Suprapubic skin (tissue), 4 donors: ENCODE results near the gene CLCN2. TPM values are rescaled to one million over a fixed set of nuclear protein-coding genes. Genes with fewer than 3 reads are reported as not detected.

Experiments used
- DNase-seq, 2 donors: peaks; one replicate each; pipeline ENCODE4 v3.0.0-alpha.2; 2019; ENCODE audit warnings: low spot score in 2 of 2
- H3K27ac ChIP-seq: fragments of 200-600 bp; sonication (generic); one replicate; pipeline ENCODE4 v1.5.1; 2019
- H3K27me3 ChIP-seq: fragments of 200-600 bp; sonication (generic); one replicate; pipeline ENCODE4 v1.5.1; 2019
- H3K36me3 ChIP-seq: fragments of 200-600 bp; sonication (generic); one replicate; pipeline ENCODE4 v1.5.1; 2019
- H3K4me1 ChIP-seq: fragments of 200-600 bp; sonication (generic); one replicate; pipeline ENCODE4 v1.5.1; 2019
- H3K4me3 ChIP-seq: fragments of 200-600 bp; sonication (generic); one replicate; pipeline ENCODE4 v1.5.1; 2019; ENCODE audit warnings: mild to moderate bottlenecking
- H3K9me3 ChIP-seq: fragments of 200-600 bp; sonication (generic); one replicate; pipeline ENCODE4 v1.5.1; 2019
- CTCF ChIP-seq, 2 donors: fragments of 200-600 bp in 1 of 2; fragments of 450-650 bp in 1 of 2; sonication (generic) in 1 of 2; IDR thresholded peaks; one replicate each; pipeline ENCODE4 v1.5.1; 2016 to 2019; ENCODE audit warnings: antibody characterized with exemption in 2 of 2, mild to moderate bottlenecking in 1 of 2, moderate library complexity in 1 of 2
- EP300 ChIP-seq: sonication (generic); formaldehyde crosslinking; IDR thresholded peaks from one replicate; pipeline ENCODE4 v1.6.1; 2017; ENCODE audit warnings: antibody characterized with exemption
- POLR2A ChIP-seq, 2 donors: fragments of 450-650 bp; IDR thresholded peaks; one replicate each; pipeline ENCODE4 v1.6.1; 2017; ENCODE audit warnings: antibody characterized with exemption in 2 of 2, mild to moderate bottlenecking in 2 of 2, moderate library complexity in 2 of 2
- POLR2AphosphoS5 ChIP-seq, 3 donors: sonication (generic); formaldehyde crosslinking; IDR thresholded peaks; one replicate each; pipeline ENCODE4 v1.6.1; 2017; ENCODE audit warnings: antibody characterized with exemption in 3 of 3
- WGBS: methylation state at CpG from one replicate; pipeline ENCODE4 v1.1.5; 2018; 5-methylcytosine and 5-hydroxymethylcytosine counted together
- total RNA-seq, 4 donors: library from RNA; depleted of rRNA; stranded (reverse); fragments of >200 nt; gene quantifications; one replicate each; pipeline ENCODE4 v1.1.0, GENCODE V29; 2016

Gene CLCN2
- total RNA-seq, 4 donors from 2014 or later = 2.1 to 7.9 (median 3.5) TPM

- DNase-seq = no peak
- H3K27ac ChIP-seq = no peak overlapping the region
- 91% methylated on average over 19 of the region's 24 CpGs for WGBS
Observed at GRCh38 chr3:184357248-184358123, 3.9 kb downstream of the CLCN2 start.

GRCh38 chr3:184355261-184356040 is 6.0 kb downstream of the CLCN2 start:
- no peak overlapping the region for H3K27ac ChIP-seq
- WGBS = 75% methylated on average over 16 of the region's 18 CpGs
- no peak for TF ChIP-seq CTCF (IDR thresholded peaks at IDR 0.05)
- no peak for TF ChIP-seq POLR2AphosphoS5 (IDR thresholded peaks at IDR 0.05)
- no peak for TF ChIP-seq EP300
- TF ChIP-seq POLR2A (IDR thresholded peaks at IDR 0.05) = no peak
- H3K27me3 ChIP-seq = no peaks in the 10 kb centered on the region
- no peak overlapping the region for H3K4me3 ChIP-seq
- no peaks in the 10 kb centered on the region for H3K9me3 ChIP-seq
- peaks cover 26% of the 10 kb centered on the region for H3K4me1 ChIP-seq
- DNase-seq = no peak
- peaks cover 10% of the 10 kb centered on the region for H3K36me3 ChIP-seq

More at GRCh38 chr3:184357248-184358123, 3.9 kb downstream of the CLCN2 start:
- TF ChIP-seq POLR2AphosphoS5 (IDR thresholded peaks at IDR 0.05) (no peak), POLR2A (IDR thresholded peaks at IDR 0.05) (no peak)
- no peaks in the 10 kb centered on the region for H3K27me3 ChIP-seq
- H3K9me3 ChIP-seq = no peaks in the 10 kb centered on the region
- no peak overlapping the region for H3K4me3 ChIP-seq
- peaks cover 23% of the 10 kb centered on the region for H3K4me1 ChIP-seq
- peaks cover 10% of the 10 kb centered on the region for H3K36me3 ChIP-seq

- Histone ChIP-seq H3K27ac (no peak overlapping the region), H3K9me3 (no peaks in the 10 kb centered on the region), H3K27me3 (no peaks in the 10 kb centered on the region), H3K4me3 (no peak overlapping the region), H3K4me1 (peaks cover 20% of the 10 kb centered on the region), H3K36me3 (peaks cover 10% of the 10 kb centered on the region)
- no peak for TF ChIP-seq POLR2AphosphoS5 (IDR thresholded peaks at IDR 0.05)
- no peak for TF ChIP-seq CTCF (IDR thresholded peaks at IDR 0.05)
- TF ChIP-seq EP300 = no peak
- no peak for TF ChIP-seq POLR2A (IDR thresholded peaks at IDR 0.05)
- 79% methylated on average over 8 of the region's 8 CpGs for whole genome bisulfite sequencing
- DNase-seq = no peak
Observed at GRCh38 chr3:184354754-184355153, 6.7 kb downstream of the CLCN2 start.

GRCh38 chr3:184354121-184354728 is 7.2 kb downstream of the CLCN2 start:
- Histone ChIP-seq H3K9me3 (no peaks in the 10 kb centered on the region), H3K4me1 (peaks cover 15% of the 10 kb centered on the region), H3K27ac (no peak overlapping the region), H3K27me3 (no peaks in the 10 kb centered on the region), H3K36me3 (peaks cover 10% of the 10 kb centered on the region), H3K4me3 (no peak overlapping the region)
- no peak for TF ChIP-seq POLR2A (IDR thresholded peaks at IDR 0.05)
- peak in 1 of 2 donors; percentile 71 for TF ChIP-seq CTCF (IDR thresholded peaks at IDR 0.05)
- DNase-seq = no peak
- 19% methylated on average over 8 of the region's 18 CpGs for WGBS

GRCh38 chr3:184353546-184353941 is 7.9 kb downstream of the CLCN2 start:
- Histone ChIP-seq H3K4me1 (peaks cover 15% of the 10 kb centered on the region), H3K27me3 (no peaks in the 10 kb centered on the region), H3K27ac (no peak overlapping the region), H3K9me3 (no peaks in the 10 kb centered on the region), H3K36me3 (peaks cover 10% of the 10 kb centered on the region), H3K4me3 (no peak overlapping the region)
- no peak for TF ChIP-seq CTCF (IDR thresholded peaks at IDR 0.05)
- 85% methylated on average over 4 of the region's 11 CpGs for WGBS
- no peak for DNase-seq
